Brain microvascular endothelial cell (primary cell): Measurements from ENCODE around the gene ARTN.

Experiments
- DNase-seq: peaks from one replicate; pipeline ENCODE4 v3.0.0-alpha.2; 2020
- H3K27ac ChIP-seq: fragments of 250-450 bp; sonication (Bioruptor Pico); 2 replicates; pipeline ENCODE4 v1.5.1; 2020; ENCODE audit warnings: mild to moderate bottlenecking, moderate library complexity
- H3K27me3 ChIP-seq: fragments of 250-450 bp; sonication (Bioruptor Pico); replicated peaks from 2 replicates; pipeline ENCODE4 v1.5.1; 2020; ENCODE audit warnings: mild to moderate bottlenecking
- H3K36me3 ChIP-seq: fragments of 250-450 bp; sonication (Bioruptor Pico); replicated peaks from 2 replicates; pipeline ENCODE4 v1.5.1; 2020; ENCODE audit warnings: mild to moderate bottlenecking
- H3K4me3 ChIP-seq: 2 replicates; pipeline ENCODE4 v1.5.1; 2011; ENCODE audit warnings: low read depth, mild to moderate bottlenecking, control low read depth, low read length, moderate library complexity
- in situ Hi-C: cut with HindIII; loops from 2 replicates; pipeline ENCODE4 v1.10.0; 2017; ENCODE audit warnings: low sequenced_read_pairs, low pct_ligation_motif_present
- TF ChIP-seq, protein P1 (sequence below): IDR thresholded peaks from 2 replicates; pipeline ENCODE4 v1.5.1; 2011; ENCODE audit warnings: low read depth, mild to moderate bottlenecking, moderate library complexity, low read length, control low read depth, inconsistent platforms; ENCODE audit errors: missing control alignments

Gene ARTN

GRCh38 chr1:43971336-43971980 lies 37.9 kb downstream of the ARTN start:
- H3K4me3 ChIP-seq = no peak overlapping the region
- TF ChIP-seq, protein P1, sequence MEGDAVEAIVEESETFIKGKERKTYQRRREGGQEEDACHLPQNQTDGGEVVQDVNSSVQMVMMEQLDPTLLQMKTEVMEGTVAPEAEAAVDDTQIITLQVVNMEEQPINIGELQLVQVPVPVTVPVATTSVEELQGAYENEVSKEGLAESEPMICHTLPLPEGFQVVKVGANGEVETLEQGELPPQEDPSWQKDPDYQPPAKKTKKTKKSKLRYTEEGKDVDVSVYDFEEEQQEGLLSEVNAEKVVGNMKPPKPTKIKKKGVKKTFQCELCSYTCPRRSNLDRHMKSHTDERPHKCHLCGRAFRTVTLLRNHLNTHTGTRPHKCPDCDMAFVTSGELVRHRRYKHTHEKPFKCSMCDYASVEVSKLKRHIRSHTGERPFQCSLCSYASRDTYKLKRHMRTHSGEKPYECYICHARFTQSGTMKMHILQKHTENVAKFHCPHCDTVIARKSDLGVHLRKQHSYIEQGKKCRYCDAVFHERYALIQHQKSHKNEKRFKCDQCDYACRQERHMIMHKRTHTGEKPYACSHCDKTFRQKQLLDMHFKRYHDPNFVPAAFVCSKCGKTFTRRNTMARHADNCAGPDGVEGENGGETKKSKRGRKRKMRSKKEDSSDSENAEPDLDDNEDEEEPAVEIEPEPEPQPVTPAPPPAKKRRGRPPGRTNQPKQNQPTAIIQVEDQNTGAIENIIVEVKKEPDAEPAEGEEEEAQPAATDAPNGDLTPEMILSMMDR = no peak
- no peaks in the 10 kb centered on the region for H3K27me3 ChIP-seq
- DNase-seq = no peak
- no peak overlapping the region for H3K27ac ChIP-seq
- in situ Hi-C loops = no loop called here
- H3K36me3 ChIP-seq = peaks cover 4% of the 10 kb centered on the region

DNA sequence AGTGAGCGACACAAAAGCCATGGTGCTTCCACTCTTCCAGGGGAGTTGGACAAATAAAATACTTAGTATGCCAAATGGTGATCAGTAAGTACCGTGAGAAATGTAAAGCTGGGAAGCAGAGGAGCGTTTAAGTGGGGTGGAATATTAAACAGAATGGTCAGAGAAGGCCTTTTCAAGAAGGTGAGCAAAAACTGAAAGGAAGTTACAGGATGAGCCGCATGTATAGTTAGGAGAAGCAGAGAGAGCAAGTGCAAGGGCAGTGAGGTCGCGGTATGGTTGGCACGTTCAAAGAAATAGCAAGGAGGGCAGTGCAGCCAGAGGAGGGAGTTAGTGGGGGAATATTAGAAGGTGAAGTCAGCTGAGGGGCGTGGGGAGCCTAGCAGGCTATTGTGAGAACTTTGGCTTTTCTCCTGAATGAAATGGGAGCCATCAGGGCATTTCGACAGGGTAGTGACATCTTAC lies 40.4 kb downstream of the ARTN start:
- in situ Hi-C loops = no loop called here
- Histone ChIP-seq H3K36me3 (peaks cover 23% of the 10 kb centered on the region), H3K27ac (no peak overlapping the region), H3K27me3 (no peaks in the 10 kb centered on the region), H3K4me3 (peak overlapping the region; percentile 87)
- TF ChIP-seq, protein P1 = no peak
- DNase-seq = no peak

- Histone ChIP-seq H3K27ac (peak within 1 kb of the TSS; percentile 74), H3K36me3 (peaks cover 23% of the 10 kb centered on the region), H3K4me3 (peak within 1 kb of the TSS; percentile 87), H3K27me3 (no peaks in the 10 kb centered on the region)
- in situ Hi-C loops = no loop called here
- TF ChIP-seq, protein P1 = no peak
- peak; percentile 92 for DNase-seq
Measured at GRCh38 chr1:43974443-43975248, 41.0 kb downstream of the ARTN start, which contains the start of gene ATP6V0B. Gene ATP6V0B, plus strand, starts transcription at chr1:43974960. Its CDS starts 81 bp downstream, at chr1:43975041.

GRCh38 chr1:43975249-43975961 lies 41.8 kb downstream of the ARTN start:
- in situ Hi-C loops = no loop called here

GRCh38 chr1:43976045-43976444 lies 42.4 kb downstream of the ARTN start:
- Histone ChIP-seq H3K27me3 (no peaks in the 10 kb centered on the region), H3K36me3 (peaks cover 23% of the 10 kb centered on the region), H3K27ac (no peak overlapping the region), H3K4me3 (peak overlapping the region; percentile 87)
- no peak for DNase-seq
- in situ Hi-C loops = no loop called here
- TF ChIP-seq, protein P1 = peak; percentile 32

More at GRCh38 chr1:43975249-43975961, 41.8 kb downstream of the ARTN start:
- no peak for DNase-seq
- Histone ChIP-seq H3K27me3 (no peaks in the 10 kb centered on the region), H3K36me3 (peaks cover 23% of the 10 kb centered on the region), H3K4me3 (peak overlapping the region; percentile 87), H3K27ac (peak overlapping the region; percentile 74)
- TF ChIP-seq, protein P1 = no peak
